ENCODE results near the gene ZNF511. TPM values are rescaled to one million over a fixed set of nuclear protein-coding genes. Genes with fewer than 3 reads are reported as not detected.

Gene ZNF511
- total and polyA plus RNA-seq, 4 donors: 13.7 to 31.8 (median 24.2) TPM

DNA sequence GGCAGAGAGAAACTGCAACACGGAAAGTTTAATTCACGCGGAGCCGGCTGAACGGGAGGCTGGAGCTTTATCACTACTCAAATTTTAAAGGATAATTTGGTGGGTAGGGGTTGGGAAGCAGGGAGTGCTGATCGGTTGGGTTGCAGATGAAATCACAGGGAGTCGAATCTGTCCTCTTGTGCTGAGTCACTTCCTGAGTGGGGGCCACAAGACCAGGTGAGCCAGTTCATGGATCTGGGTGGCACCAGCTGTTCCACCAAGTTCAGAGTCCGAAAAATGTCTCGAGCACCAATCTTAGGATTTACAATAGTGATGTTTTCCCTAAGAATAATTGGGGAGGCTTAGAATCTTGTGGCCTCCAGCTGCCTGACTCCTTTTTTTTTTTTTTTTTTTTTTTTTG lies 34.8 kb downstream of the ZNF511 start:
- 63% methylated on average over 9 of the region's 9 CpGs for WGBS
- Histone ChIP-seq H3K4me3 (ENCODE audit: low read depth in 1 of 3, low read length in 3 of 3) (no peak overlapping the region), H3K4me1 (ENCODE audit: control insufficient read depth in 4 of 4, insufficient read depth in 4 of 4, low read length in 3 of 4) (peaks cover 0 to 21% (median 13%) of the 10 kb centered on the region in 4 donors), H3K9me3 (ENCODE audit: control insufficient read depth in 4 of 4, low read length in 3 of 4) (no peaks in the 10 kb centered on the region), H3K36me3 (ENCODE audit: control insufficient read depth in 4 of 4, insufficient read depth in 3 of 4, low read depth in 1 of 4, low read length in 3 of 4) (no peaks in the 10 kb centered on the region), H3K27ac (ENCODE audit: low read depth in 1 of 2, low read length in 2 of 2) (no peak overlapping the region), H3K9ac (ENCODE audit: low read depth in 1 of 2, low read length in 2 of 2) (no peak overlapping the region), H3K27me3 (ENCODE audit: control insufficient read depth in 4 of 4, insufficient read depth in 4 of 4, low read length in 3 of 4) (peaks cover 0 to 3% (median under 1%) of the 10 kb centered on the region in 4 donors)
- DNase-seq (ENCODE audit: low spot score): no peak
- TF ChIP-seq NR2F2 (IDR thresholded peaks at IDR 0.05) (no peak), HNF4A (conservative IDR thresholded peaks at IDR 0.05) (no peak), FOXA1 (IDR thresholded peaks at IDR 0.05) (no peak), HNF4G (IDR thresholded peaks at IDR 0.05) (no peak), RAD21 (IDR thresholded peaks at IDR 0.05) (no peak), TAF1 (conservative IDR thresholded peaks at IDR 0.05) (no peak)
- TF ChIP-seq, protein P1, sequence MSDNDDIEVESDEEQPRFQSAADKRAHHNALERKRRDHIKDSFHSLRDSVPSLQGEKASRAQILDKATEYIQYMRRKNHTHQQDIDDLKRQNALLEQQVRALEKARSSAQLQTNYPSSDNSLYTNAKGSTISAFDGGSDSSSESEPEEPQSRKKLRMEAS (IDR thresholded peaks at IDR 0.05): no peak
- TF ChIP-seq, protein P2, sequence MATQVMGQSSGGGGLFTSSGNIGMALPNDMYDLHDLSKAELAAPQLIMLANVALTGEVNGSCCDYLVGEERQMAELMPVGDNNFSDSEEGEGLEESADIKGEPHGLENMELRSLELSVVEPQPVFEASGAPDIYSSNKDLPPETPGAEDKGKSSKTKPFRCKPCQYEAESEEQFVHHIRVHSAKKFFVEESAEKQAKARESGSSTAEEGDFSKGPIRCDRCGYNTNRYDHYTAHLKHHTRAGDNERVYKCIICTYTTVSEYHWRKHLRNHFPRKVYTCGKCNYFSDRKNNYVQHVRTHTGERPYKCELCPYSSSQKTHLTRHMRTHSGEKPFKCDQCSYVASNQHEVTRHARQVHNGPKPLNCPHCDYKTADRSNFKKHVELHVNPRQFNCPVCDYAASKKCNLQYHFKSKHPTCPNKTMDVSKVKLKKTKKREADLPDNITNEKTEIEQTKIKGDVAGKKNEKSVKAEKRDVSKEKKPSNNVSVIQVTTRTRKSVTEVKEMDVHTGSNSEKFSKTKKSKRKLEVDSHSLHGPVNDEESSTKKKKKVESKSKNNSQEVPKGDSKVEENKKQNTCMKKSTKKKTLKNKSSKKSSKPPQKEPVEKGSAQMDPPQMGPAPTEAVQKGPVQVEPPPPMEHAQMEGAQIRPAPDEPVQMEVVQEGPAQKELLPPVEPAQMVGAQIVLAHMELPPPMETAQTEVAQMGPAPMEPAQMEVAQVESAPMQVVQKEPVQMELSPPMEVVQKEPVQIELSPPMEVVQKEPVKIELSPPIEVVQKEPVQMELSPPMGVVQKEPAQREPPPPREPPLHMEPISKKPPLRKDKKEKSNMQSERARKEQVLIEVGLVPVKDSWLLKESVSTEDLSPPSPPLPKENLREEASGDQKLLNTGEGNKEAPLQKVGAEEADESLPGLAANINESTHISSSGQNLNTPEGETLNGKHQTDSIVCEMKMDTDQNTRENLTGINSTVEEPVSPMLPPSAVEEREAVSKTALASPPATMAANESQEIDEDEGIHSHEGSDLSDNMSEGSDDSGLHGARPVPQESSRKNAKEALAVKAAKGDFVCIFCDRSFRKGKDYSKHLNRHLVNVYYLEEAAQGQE (IDR thresholded peaks at IDR 0.05): no peak
- TF ChIP-seq, protein P3, sequence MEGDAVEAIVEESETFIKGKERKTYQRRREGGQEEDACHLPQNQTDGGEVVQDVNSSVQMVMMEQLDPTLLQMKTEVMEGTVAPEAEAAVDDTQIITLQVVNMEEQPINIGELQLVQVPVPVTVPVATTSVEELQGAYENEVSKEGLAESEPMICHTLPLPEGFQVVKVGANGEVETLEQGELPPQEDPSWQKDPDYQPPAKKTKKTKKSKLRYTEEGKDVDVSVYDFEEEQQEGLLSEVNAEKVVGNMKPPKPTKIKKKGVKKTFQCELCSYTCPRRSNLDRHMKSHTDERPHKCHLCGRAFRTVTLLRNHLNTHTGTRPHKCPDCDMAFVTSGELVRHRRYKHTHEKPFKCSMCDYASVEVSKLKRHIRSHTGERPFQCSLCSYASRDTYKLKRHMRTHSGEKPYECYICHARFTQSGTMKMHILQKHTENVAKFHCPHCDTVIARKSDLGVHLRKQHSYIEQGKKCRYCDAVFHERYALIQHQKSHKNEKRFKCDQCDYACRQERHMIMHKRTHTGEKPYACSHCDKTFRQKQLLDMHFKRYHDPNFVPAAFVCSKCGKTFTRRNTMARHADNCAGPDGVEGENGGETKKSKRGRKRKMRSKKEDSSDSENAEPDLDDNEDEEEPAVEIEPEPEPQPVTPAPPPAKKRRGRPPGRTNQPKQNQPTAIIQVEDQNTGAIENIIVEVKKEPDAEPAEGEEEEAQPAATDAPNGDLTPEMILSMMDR (IDR thresholded peaks at IDR 0.05; ENCODE audit: low read depth, low read length, missing input control): no peak

DNA sequence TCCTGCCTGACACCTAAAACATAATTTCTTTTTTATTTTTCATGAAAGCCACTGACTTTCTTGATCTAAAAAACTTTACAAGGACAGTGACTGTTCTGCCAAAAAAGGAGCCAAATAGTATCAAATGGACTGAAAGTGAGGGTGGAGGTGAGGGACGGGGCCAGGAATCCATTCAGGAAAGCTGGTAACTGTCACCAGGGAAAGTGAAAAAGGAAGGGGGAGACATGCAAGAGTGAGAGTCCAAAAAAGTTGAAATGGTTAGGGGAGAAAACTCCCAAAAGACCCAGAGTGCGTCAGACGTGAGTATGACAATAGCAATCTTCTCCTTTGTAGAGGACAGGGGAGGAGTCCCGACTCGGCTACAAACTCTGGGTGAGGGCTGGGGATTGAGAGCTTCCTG lies 35.5 kb downstream of the ZNF511 start:
- Histone ChIP-seq H3K27me3 (ENCODE audit: control insufficient read depth in 4 of 4, insufficient read depth in 4 of 4, low read length in 3 of 4) (peaks cover 0 to 2% (median 0%) of the 10 kb centered on the region in 4 donors), H3K9ac (ENCODE audit: low read depth in 1 of 2, low read length in 2 of 2) (no peak overlapping the region), H3K9me3 (ENCODE audit: control insufficient read depth in 4 of 4, low read length in 3 of 4) (no peaks in the 10 kb centered on the region), H3K27ac (ENCODE audit: low read depth in 1 of 2, low read length in 2 of 2) (no peak overlapping the region), H3K4me1 (ENCODE audit: control insufficient read depth in 4 of 4, insufficient read depth in 4 of 4, low read length in 3 of 4) (peaks cover 1 to 27% (median 16%) of the 10 kb centered on the region in 4 donors), H3K4me3 (ENCODE audit: low read depth in 1 of 3, low read length in 3 of 3) (no peak overlapping the region), H3K36me3 (ENCODE audit: control insufficient read depth in 4 of 4, insufficient read depth in 3 of 4, low read depth in 1 of 4, low read length in 3 of 4) (no peaks in the 10 kb centered on the region)
- 69% methylated on average over 5 of the region's 5 CpGs for WGBS
- DNase-seq (ENCODE audit: low spot score): no peak
- TF ChIP-seq, protein P4, sequence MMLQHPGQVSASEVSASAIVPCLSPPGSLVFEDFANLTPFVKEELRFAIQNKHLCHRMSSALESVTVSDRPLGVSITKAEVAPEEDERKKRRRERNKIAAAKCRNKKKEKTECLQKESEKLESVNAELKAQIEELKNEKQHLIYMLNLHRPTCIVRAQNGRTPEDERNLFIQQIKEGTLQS (IDR thresholded peaks at IDR 0.05): no peak
- no peak for TF ChIP-seq JUND (IDR thresholded peaks at IDR 0.05)
- TF ChIP-seq YY1 (IDR thresholded peaks at IDR 0.05): no peak
- no peak for TF ChIP-seq HNF4G (IDR thresholded peaks at IDR 0.05)
- no peak for TF ChIP-seq EGR1 (IDR thresholded peaks at IDR 0.05; ENCODE audit: low read depth in 2 of 2)
- TF ChIP-seq, protein P2 (IDR thresholded peaks at IDR 0.05): no peak
- TF ChIP-seq, protein P1 (IDR thresholded peaks at IDR 0.05): no peak
- TF ChIP-seq, protein P5, sequence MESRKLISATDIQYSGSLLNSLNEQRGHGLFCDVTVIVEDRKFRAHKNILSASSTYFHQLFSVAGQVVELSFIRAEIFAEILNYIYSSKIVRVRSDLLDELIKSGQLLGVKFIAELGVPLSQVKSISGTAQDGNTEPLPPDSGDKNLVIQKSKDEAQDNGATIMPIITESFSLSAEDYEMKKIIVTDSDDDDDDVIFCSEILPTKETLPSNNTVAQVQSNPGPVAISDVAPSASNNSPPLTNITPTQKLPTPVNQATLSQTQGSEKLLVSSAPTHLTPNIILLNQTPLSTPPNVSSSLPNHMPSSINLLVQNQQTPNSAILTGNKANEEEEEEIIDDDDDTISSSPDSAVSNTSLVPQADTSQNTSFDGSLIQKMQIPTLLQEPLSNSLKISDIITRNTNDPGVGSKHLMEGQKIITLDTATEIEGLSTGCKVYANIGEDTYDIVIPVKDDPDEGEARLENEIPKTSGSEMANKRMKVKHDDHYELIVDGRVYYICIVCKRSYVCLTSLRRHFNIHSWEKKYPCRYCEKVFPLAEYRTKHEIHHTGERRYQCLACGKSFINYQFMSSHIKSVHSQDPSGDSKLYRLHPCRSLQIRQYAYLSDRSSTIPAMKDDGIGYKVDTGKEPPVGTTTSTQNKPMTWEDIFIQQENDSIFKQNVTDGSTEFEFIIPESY (IDR thresholded peaks at IDR 0.05): no peak
- no peak for TF ChIP-seq GABPA (IDR thresholded peaks at IDR 0.05 in 1 of 2, conservative IDR thresholded peaks at IDR 0.05 in 1 of 2)
- TF ChIP-seq NR2F2 (IDR thresholded peaks at IDR 0.05): no peak
- no peak for TF ChIP-seq RAD21 (IDR thresholded peaks at IDR 0.05)
- no peak for TF ChIP-seq FOXA1 (IDR thresholded peaks at IDR 0.05)
- TF ChIP-seq RXRA (IDR thresholded peaks at IDR 0.05): no peak
- no peak for TF ChIP-seq HNF4A (conservative IDR thresholded peaks at IDR 0.05)
- TF ChIP-seq SP1 (IDR thresholded peaks at IDR 0.05): no peak
- no peak for TF ChIP-seq FOXA2 (IDR thresholded peaks at IDR 0.05)
- no peak for TF ChIP-seq TAF1 (conservative IDR thresholded peaks at IDR 0.05)
